GM23248 (cell line): ENCODE data around the gene CTDP1. TPM values are rescaled to one million over a fixed set of nuclear protein-coding genes. Genes with fewer than 3 reads are reported as not detected.

Experiments used
- DNase-seq: peaks from one replicate; pipeline ENCODE4 v3.0.0-alpha.2; 2015
- H2AFZ ChIP-seq: fragments of 200-600 bp; sonication (generic); 2 replicates; pipeline ENCODE4 v1.6.1; 2016; ENCODE audit warnings: antibody characterized with exemption
- H3F3A ChIP-seq: fragments of 200-600 bp; sonication (generic); 2 replicates; pipeline ENCODE4 v1.6.1; 2016; ENCODE audit warnings: mild to moderate bottlenecking, antibody characterized with exemption, mixed run types; ENCODE audit not compliant: insufficient read depth
- H3K27ac ChIP-seq: fragments of 200-600 bp; sonication (generic); 2 replicates; pipeline ENCODE4 v1.5.1; 2016; ENCODE audit warnings: mild to moderate bottlenecking
- H3K27me3 ChIP-seq: fragments of 200-600 bp; sonication (generic); replicated peaks from 2 replicates; pipeline ENCODE4 v1.6.1; 2016; ENCODE audit warnings: mild to moderate bottlenecking; ENCODE audit not compliant: insufficient read depth
- H3K36me3 ChIP-seq: fragments of 200-600 bp; sonication (generic); 2 replicates; pipeline ENCODE4 v1.6.1; 2016; ENCODE audit warnings: low read depth, mild to moderate bottlenecking
- H3K4me1 ChIP-seq: fragments of 200-600 bp; sonication (generic); 2 replicates; pipeline ENCODE4 v1.6.1; 2016; ENCODE audit warnings: mild to moderate bottlenecking; ENCODE audit not compliant: insufficient read depth
- H3K4me2 ChIP-seq: fragments of 200-600 bp; sonication (generic); one replicate; pipeline ENCODE4 v1.6.1; 2016; ENCODE audit warnings: mild to moderate bottlenecking; ENCODE audit not compliant: unreplicated experiment
- H3K4me3 ChIP-seq: fragments of 200-600 bp; sonication (generic); 2 replicates; pipeline ENCODE4 v1.5.1; 2016; ENCODE audit warnings: mild to moderate bottlenecking
- H3K79me2 ChIP-seq: fragments of 200-600 bp; sonication (generic); 2 replicates; pipeline ENCODE4 v1.6.1; 2016; ENCODE audit warnings: mild to moderate bottlenecking; ENCODE audit not compliant: insufficient read depth
- H3K9ac ChIP-seq: fragments of 200-600 bp; sonication (generic); 2 replicates; pipeline ENCODE4 v1.6.1; 2016; ENCODE audit warnings: mild to moderate bottlenecking
- H3K9me2 ChIP-seq: fragments of 200-600 bp; sonication (generic); 2 replicates; pipeline ENCODE4 v1.6.1; 2016; ENCODE audit warnings: mixed run types, mild to moderate bottlenecking, moderate library complexity; ENCODE audit not compliant: insufficient read depth
- H3K9me3 ChIP-seq: fragments of 200-600 bp; sonication (generic); one replicate; pipeline ENCODE4 v1.6.1; 2017; ENCODE audit warnings: low read depth
- H4K20me1 ChIP-seq: fragments of 200-600 bp; sonication (generic); 2 replicates; pipeline ENCODE4 v1.6.0; 2016; ENCODE audit not compliant: insufficient read depth
- EZH2 ChIP-seq: fragments of 200-600 bp; sonication (generic); IDR thresholded peaks from 2 replicates; pipeline ENCODE4 v1.6.1; 2018; ENCODE audit warnings: antibody characterized with exemption, mild to moderate bottlenecking; ENCODE audit not compliant: insufficient read depth, poor library complexity, severe bottlenecking
- EZH2phosphoT487 ChIP-seq: fragments of 200-600 bp; sonication (generic); IDR thresholded peaks from 2 replicates; pipeline ENCODE4 v1.6.1; 2018; ENCODE audit warnings: antibody characterized with exemption, moderate library complexity, mild to moderate bottlenecking, low read depth; ENCODE audit not compliant: insufficient read depth
- WGBS, 2 experiments: methylation state at CpG; one replicate each; pipeline ENCODE4 v1.1.6; 2015 to 2017; ENCODE audit warnings: low lambda C conversion rate in 2 of 2, low coverage in 1 of 2; ENCODE audit errors: missing lambda C conversion rate in 2 of 2; 5-methylcytosine and 5-hydroxymethylcytosine counted together
- in situ Hi-C: fragments of 300-500 bp; cut with MboI; formaldehyde crosslinking; loops from 2 replicates; pipeline ENCODE4 v1.15.0; 2020
- polyA plus RNA-seq: library from polyadenylated mRNA; unstranded; fragments of >200 nt; fragmentation: Nextera tagmentation; extraction: Ambion mirVana; gene quantifications from 2 replicates; pipeline ENCODE4 v1.2.1, GENCODE V29; 2016
- total RNA-seq: library from RNA; depleted of rRNA; stranded (reverse); fragments of >200 nt; shearing (Covaris generic); gene quantifications from 2 replicates; pipeline ENCODE4 v1.2.3, GENCODE V29; 2014

Gene CTDP1
- total and polyA plus RNA-seq, 2 experiments from 2014 or later = 6.7 to 26.0 TPM

DNA sequence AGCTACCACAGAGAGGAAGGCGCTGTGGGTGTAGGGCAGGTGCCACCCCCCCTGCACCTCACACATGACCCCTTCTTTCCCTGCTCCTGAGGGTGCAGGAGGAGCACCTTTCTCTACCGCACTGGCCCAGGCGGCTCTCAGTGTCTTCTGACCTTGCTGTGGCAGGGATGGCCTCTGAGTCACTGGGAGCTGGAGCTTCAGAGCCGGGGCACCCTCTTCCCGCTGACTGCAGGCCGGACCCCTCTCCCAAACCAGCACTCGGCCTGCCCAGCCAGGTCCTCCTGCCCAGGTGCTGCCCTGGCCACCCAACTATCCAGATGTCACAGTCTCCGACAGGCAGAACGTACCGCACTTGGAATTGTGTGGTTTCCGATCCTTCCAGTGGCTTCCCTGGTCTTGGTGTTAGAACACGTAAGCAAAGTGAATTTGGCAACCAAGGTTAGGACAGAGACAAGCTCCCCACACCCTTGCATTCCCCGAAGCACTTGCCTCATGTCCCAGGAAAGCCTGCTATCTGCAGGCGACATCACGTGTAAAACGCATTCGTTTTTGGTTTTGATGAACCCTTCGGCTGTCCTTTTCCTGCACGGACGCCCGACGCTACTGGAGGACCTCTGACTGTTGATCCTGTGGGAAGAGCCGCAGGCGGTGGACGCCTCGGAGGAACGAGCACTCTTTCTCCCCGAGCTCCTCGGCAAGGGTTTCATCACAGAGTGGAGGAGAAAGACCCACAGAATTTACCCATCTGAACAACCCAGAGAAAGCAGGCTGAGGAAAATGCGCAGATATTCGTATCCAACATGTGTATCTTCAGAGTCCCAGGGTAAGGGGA, 93.5 kb downstream of the CTDP1 start:
- Histone ChIP-seq H3K4me2 (no peak overlapping the region), H3K27ac (no peak overlapping the region), H3K9me2 (no peaks in the 10 kb centered on the region), H3F3A (no peaks in the 10 kb centered on the region), H3K4me1 (no peaks in the 10 kb centered on the region), H4K20me1 (no peaks in the 10 kb centered on the region), H3K36me3 (no peaks in the 10 kb centered on the region), H2AFZ (no peak overlapping the region), H3K9me3 (no peaks in the 10 kb centered on the region), H3K9ac (no peak overlapping the region), H3K27me3 (peaks cover 13% of the 10 kb centered on the region), H3K4me3 (no peak overlapping the region), H3K79me2 (no peaks in the 10 kb centered on the region)
- in situ Hi-C loops = no loop called here
- no peak for DNase-seq
- 79 to 83% methylated on average over 30 to 31 of the region's 31 CpGs for WGBS, 2 experiments
- TF ChIP-seq EZH2 = no peak
- TF ChIP-seq EZH2phosphoT487 = no peak

DNA sequence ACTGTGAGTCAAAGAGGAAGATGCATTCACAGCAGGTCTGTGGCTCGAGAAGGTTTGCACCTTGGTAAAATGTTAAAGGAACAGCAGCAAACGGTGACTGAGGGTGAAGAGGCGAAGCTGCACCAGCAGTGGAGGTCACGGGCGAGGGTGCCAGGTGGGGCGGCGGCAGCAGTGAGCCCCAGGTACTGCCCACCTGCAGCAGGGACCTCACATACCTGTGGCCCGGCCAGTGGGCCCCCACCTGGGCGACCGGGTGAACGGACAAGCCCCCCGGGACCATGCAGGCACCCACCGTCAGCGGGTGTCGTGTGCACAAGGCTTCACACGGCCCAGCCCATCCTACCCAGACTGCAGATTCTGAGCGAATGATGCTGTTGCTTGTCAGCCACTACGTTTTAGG, 94.5 kb downstream of the CTDP1 start:
- Histone ChIP-seq H4K20me1 (no peaks in the 10 kb centered on the region), H3K36me3 (no peaks in the 10 kb centered on the region), H3K27me3 (peaks cover 9% of the 10 kb centered on the region), H3F3A (no peaks in the 10 kb centered on the region), H2AFZ (no peak overlapping the region), H3K9me3 (no peaks in the 10 kb centered on the region), H3K79me2 (no peaks in the 10 kb centered on the region), H3K4me3 (no peak overlapping the region), H3K27ac (no peak overlapping the region), H3K4me2 (no peak overlapping the region), H3K4me1 (no peaks in the 10 kb centered on the region), H3K9ac (no peak overlapping the region), H3K9me2 (no peaks in the 10 kb centered on the region)
- WGBS, 2 experiments = 61 to 68% methylated on average over 17 to 18 of the region's 18 CpGs
- no peak for TF ChIP-seq EZH2
- TF ChIP-seq EZH2phosphoT487 = no peak
- no peak for DNase-seq
- in situ Hi-C loops = no loop called here

GRCh38 chr18:79775441-79776221, 96.0 kb downstream of the CTDP1 start:
- no peak for TF ChIP-seq EZH2phosphoT487
- TF ChIP-seq EZH2 = no peak
- Histone ChIP-seq H4K20me1 (no peaks in the 10 kb centered on the region), H3K27me3 (peaks cover 6% of the 10 kb centered on the region)

DNA sequence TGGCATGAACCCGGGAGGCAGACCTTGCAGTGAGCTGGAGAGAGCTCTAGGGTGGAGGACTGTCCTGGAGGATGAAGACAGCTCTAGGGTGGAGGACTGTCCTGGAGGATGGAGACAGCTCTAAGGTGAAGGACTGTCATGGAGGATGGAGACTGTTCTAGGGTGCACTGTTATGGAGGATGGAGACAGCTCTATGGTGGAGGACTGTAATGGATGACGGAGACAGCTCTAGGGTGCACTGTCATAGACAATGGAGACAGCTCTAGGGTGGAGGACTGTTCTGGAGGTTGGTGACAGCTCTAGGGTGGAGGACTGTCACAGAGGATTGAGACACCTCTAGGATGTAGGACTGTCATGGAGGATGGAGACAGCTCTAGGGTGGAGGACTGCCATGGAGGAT, 97.1 kb downstream of the CTDP1 start:
- Histone ChIP-seq H3K4me1 (no peaks in the 10 kb centered on the region), H3K27ac (no peak overlapping the region), H3K9me3 (no peaks in the 10 kb centered on the region), H3K9me2 (no peaks in the 10 kb centered on the region), H3K36me3 (no peaks in the 10 kb centered on the region), H3K9ac (no peak overlapping the region), H3K27me3 (peaks cover 6% of the 10 kb centered on the region), H4K20me1 (no peaks in the 10 kb centered on the region), H3K4me3 (no peak overlapping the region), H3K79me2 (no peaks in the 10 kb centered on the region), H2AFZ (no peak overlapping the region), H3K4me2 (no peak overlapping the region), H3F3A (no peaks in the 10 kb centered on the region)
- DNase-seq = no peak
- TF ChIP-seq EZH2 (no peak), EZH2phosphoT487 (no peak)
- in situ Hi-C loops = no loop called here
- 24% methylated on average over 2 of the region's 2 CpGs for WGBS, 2 experiments

More at GRCh38 chr18:79775441-79776221, 96.0 kb downstream of the CTDP1 start:
- no peak for DNase-seq
- H3K4me3 ChIP-seq = no peak overlapping the region
- in situ Hi-C loops = no loop called here
- no peak overlapping the region for H3K27ac ChIP-seq
- 65 to 71% methylated on average over 35 of the region's 35 CpGs for WGBS, 2 experiments
- no peak overlapping the region for H2AFZ ChIP-seq
- H3F3A ChIP-seq = no peaks in the 10 kb centered on the region
- H3K9ac ChIP-seq = no peak overlapping the region
- no peaks in the 10 kb centered on the region for H3K36me3 ChIP-seq
- no peaks in the 10 kb centered on the region for H3K9me3 ChIP-seq
- H3K4me1 ChIP-seq = no peaks in the 10 kb centered on the region
- H3K9me2 ChIP-seq = no peaks in the 10 kb centered on the region
- H3K4me2 ChIP-seq = no peak overlapping the region
- H3K79me2 ChIP-seq = no peaks in the 10 kb centered on the region
